Psoas muscle (tissue), 8 donors: Measurements from ENCODE around the gene MVK. TPM values are rescaled to one million over a fixed set of nuclear protein-coding genes. Genes with fewer than 3 reads are reported as not detected.

ENCODE experiments used
- ATAC-seq, 4 donors: fragments of 200-7000 bp; cut with Tn5 transposase; one replicate each; pipeline ENCODE4 v1.9.1; 2020; ENCODE audit warnings: moderate library complexity in 3 of 4, mild to moderate bottlenecking in 2 of 4
- DNase-seq, 2 donors: peaks; one replicate each; pipeline ENCODE4 v3.0.0-alpha.2; 2020
- H3K27ac ChIP-seq: fragments of 200-600 bp; one replicate; pipeline ENCODE4 v1.8.0; 2022
- H3K27me3 ChIP-seq, 3 donors: fragments of 200-600 bp in 1 of 3; one replicate each; pipeline versions ENCODE4 v1.6.1 to v1.8.0; 2013 to 2022; ENCODE audit warnings: low read length in 2 of 3, mild to moderate bottlenecking in 2 of 3, moderate library complexity in 1 of 3; ENCODE audit not compliant: insufficient read depth in 3 of 3
- H3K36me3 ChIP-seq, 2 donors: fragments of 200-600 bp in 1 of 2; one replicate each; pipeline versions ENCODE4 v1.6.1 to v1.8.0; 2013 to 2022; ENCODE audit warnings: low read depth in 1 of 2, mild to moderate bottlenecking in 1 of 2, moderate library complexity in 1 of 2; ENCODE audit not compliant: insufficient read depth in 1 of 2
- H3K4me1 ChIP-seq: fragments of 200-600 bp; one replicate; pipeline ENCODE4 v1.8.0; 2022
- H3K4me3 ChIP-seq: fragments of 200-600 bp; one replicate; pipeline ENCODE4 v1.8.0; 2022; ENCODE audit warnings: mild to moderate bottlenecking
- H3K9me3 ChIP-seq: fragments of 200-600 bp; one replicate; pipeline ENCODE4 v1.8.0; 2022
- WGBS, 3 donors: extraction: QIAGEN DNeasy Blood & Tissue Kit; methylation state at CpG; one replicate each; pipeline versions ENCODE4 v1.1.6 to v1.1.7; 2013; 5-methylcytosine and 5-hydroxymethylcytosine counted together
- intact Hi-C, 2 donors: fragments of 100-400 bp; cut with DNase I; formaldehyde crosslinking; loops; one replicate each; pipeline versions ENCODE4 v1.11.0 to v1.14.2; 2022
- polyA plus RNA-seq, 3 donors: library from polyadenylated mRNA; stranded (reverse); fragments of 200-250 nt; gene quantifications; one replicate each; pipeline ENCODE4 v1.2.3, GENCODE V29; 2013
- total RNA-seq, 4 donors: library from RNA; stranded (reverse); fragmentation: NEBNext Ultra II Directional in 2 of 4; extraction: Animal tissue kit (Norgen Biotek cat#: 25700) in 2 of 4; gene quantifications; one replicate each; pipeline versions ENCODE4 v1.2.1 to v1.2.4, GENCODE V29; 2021 to 2023
- TF ChIP-seq, protein P1 (sequence below): fragments of 200-600 bp; IDR thresholded peaks from one replicate; pipeline ENCODE4 v1.8.0; 2022; ENCODE audit warnings: antibody characterized with exemption
- donor health status: healthy with polysubstance abuse.
- donor health status: DM: no; HTN: no; CAD: no; lungs with moderate emphysema.
- donor health status: Bipolar disorder and iron deficiency.
- donor health status: healthy.
- donor health status: DM: yes; HTN: yes; CAD: no.
- donor health status: DM: no; HTN: no; CAD: no.
- donor health status: DM: no; HTN: no; CAD: no.
- donor health status: DM: yes; HTN: yes; CAD: no.

MVK gene
- total and polyA plus RNA-seq, 7 donors = 6.4 to 11.4 (median 9.7) TPM

DNA sequence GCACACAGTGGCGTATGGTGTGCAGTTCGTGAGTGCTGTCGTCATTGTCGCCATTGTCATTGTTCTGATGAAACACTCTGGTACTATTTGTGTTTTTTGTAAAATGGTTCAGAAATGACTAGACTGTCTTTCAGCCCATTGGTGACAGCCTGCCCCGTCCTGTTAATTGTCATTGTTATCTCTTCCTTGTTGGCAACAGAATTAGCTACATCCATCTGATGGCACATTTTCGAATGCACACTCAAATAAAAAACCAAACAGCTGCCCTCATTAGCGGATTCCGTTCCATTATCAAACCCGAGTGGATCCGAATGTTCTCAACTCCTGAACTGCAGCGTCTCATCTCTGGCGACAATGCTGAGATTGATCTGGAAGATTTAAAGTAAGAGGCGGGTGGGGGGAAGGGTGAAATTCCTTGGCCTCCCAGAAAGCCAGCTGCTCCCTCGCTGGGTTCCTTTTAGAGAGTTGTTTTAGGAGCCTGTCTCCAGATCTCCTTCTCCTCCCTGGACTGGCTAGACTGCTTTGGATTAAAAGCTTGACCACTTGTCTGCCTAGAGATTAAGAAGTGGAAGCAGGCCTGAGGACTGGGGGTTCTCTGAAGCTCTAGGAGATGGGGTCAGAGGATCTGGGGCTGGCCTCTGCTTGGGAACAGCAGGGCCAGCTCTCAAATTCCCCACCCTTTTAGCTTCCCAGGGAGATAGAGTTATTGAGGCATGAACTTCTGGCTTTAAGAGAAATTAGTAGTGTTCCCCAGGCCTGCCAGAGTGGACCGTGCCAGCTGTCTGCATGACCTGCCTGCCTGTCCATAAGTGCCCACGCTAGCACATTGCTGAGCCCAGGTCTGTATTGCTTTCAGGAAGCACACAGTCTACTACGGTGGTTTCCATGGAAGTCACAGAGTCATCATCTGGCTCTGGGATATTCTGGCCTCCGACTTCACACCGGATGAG lies 43.6 kb upstream of the MVK start:
- Histone ChIP-seq H3K27me3 (no peaks in the 10 kb centered on the region), H3K9me3 (no peaks in the 10 kb centered on the region), H3K4me1 (no peaks in the 10 kb centered on the region), H3K36me3 (peaks cover 9 to 99% of the 10 kb centered on the region in 2 donors), H3K4me3 (no peak overlapping the region), H3K27ac (no peak overlapping the region)
- intact Hi-C loops = no loop called here
- 59 to 77% (median 69%) methylated on average over 19 of the region's 19 CpGs for WGBS, 3 donors
- DNase-seq = no peak
- ATAC-seq = no peak
- TF ChIP-seq, protein P1, sequence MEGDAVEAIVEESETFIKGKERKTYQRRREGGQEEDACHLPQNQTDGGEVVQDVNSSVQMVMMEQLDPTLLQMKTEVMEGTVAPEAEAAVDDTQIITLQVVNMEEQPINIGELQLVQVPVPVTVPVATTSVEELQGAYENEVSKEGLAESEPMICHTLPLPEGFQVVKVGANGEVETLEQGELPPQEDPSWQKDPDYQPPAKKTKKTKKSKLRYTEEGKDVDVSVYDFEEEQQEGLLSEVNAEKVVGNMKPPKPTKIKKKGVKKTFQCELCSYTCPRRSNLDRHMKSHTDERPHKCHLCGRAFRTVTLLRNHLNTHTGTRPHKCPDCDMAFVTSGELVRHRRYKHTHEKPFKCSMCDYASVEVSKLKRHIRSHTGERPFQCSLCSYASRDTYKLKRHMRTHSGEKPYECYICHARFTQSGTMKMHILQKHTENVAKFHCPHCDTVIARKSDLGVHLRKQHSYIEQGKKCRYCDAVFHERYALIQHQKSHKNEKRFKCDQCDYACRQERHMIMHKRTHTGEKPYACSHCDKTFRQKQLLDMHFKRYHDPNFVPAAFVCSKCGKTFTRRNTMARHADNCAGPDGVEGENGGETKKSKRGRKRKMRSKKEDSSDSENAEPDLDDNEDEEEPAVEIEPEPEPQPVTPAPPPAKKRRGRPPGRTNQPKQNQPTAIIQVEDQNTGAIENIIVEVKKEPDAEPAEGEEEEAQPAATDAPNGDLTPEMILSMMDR = no peak

DNA sequence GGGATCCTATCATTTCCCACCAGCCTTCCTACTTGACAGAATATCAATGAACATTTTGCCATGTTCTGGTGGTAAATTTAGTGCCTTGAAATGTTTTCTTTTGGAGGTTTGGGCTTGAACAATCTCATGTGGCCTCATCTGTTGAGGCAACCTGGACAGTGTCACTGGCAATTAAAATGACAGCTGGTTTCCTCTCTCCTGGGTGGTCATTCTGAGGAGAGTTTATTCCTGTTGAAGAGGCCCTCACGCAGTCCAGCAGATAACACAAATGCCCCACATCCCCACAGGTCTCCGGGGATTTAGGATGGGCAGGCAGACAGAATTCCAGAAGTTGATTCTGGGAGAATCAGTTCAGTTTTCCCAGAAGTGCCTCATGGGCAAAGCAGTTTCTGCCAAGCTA lies 42.2 kb upstream of the MVK start:
- Histone ChIP-seq H3K27ac (no peak overlapping the region), H3K27me3 (no peaks in the 10 kb centered on the region), H3K9me3 (no peaks in the 10 kb centered on the region), H3K4me1 (no peaks in the 10 kb centered on the region), H3K4me3 (no peak overlapping the region), H3K36me3 (peaks cover 9 to 99% of the 10 kb centered on the region in 2 donors)
- WGBS, 3 donors = 60 to 74% (median 65%) methylated on average over 2 of the region's 2 CpGs
- DNase-seq (peak in 1 of 2 donors; percentile 6), ATAC-seq (no peak)
- TF ChIP-seq, protein P1 = no peak
- intact Hi-C loops = no loop called here

DNA sequence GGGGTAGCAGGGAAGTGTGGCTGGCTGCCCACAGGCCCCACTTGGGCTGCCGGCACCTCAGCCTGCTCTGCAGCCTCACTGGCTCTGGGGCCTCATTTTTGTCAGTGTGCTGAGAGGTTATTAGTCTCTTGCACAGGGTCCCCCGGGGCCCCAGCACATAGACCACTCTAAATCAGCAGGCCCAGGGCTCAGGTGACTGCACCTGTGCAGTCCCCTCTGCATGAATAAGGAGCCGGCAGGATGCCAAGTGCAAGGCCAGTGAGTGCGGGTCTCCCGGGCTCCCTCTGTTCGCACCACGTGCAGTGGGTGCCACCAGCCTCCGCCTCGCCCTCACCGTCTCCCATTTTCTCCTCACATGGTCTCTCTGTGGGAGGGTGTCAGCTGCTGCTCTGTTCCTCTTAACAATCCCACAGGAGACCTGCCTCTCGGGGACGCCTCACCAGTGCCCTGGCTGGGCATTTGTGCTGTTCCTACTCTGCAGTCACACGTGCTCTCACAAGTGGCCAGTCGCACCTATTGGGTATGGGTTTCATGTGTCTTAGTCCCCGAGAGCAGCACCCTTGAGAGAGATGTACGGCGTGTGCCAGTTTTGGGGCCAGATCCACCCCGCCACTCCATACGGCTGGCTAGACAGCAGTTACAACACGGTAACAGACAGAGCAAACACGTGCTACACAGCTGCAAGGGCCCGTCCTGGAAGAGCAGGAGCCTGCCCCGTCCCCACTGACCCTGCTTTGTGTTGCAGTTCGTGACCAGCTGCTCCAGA lies 40.7 kb upstream of the MVK start:
- 79 to 81% (median 80%) methylated on average over 24 of the region's 24 CpGs for WGBS, 3 donors
- intact Hi-C loops = no loop called here
- DNase-seq (peak in 1 of 2 donors; percentile 30), ATAC-seq (no peak)
- TF ChIP-seq, protein P1 = no peak
- peaks cover 9 to 99% of the 10 kb centered on the region in 2 donors for H3K36me3 ChIP-seq
- H3K4me1 ChIP-seq = no peaks in the 10 kb centered on the region
- H3K27me3 ChIP-seq = no peaks in the 10 kb centered on the region
- H3K4me3 ChIP-seq = no peak overlapping the region
- H3K27ac ChIP-seq = no peak overlapping the region
- no peaks in the 10 kb centered on the region for H3K9me3 ChIP-seq

DNA sequence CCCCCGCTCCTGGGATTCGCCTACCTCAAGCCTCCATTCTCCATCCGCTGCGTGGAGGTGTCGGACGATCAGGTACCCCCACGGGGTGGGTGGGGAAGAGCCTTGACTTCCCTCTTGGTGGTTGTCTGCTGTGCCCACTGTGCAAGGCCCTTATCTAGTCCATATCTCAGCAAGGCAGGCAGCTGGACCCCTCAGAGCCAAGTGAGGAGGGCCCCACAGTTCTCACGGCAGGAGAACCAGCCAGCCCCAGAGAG lies 40.2 kb upstream of the MVK start:
- Histone ChIP-seq H3K27ac (no peak overlapping the region), H3K4me3 (no peak overlapping the region), H3K36me3 (peaks cover 9 to 99% of the 10 kb centered on the region in 2 donors), H3K9me3 (no peaks in the 10 kb centered on the region), H3K4me1 (no peaks in the 10 kb centered on the region), H3K27me3 (no peaks in the 10 kb centered on the region)
- TF ChIP-seq, protein P1 = no peak
- intact Hi-C loops = no loop called here
- ATAC-seq (no peak), DNase-seq (peak in 1 of 2 donors; percentile 23)
- WGBS, 3 donors = 89 to 93% (median 91%) methylated on average over 8 of the region's 8 CpGs
